Measurements from ENCODE around the gene SDK1.

DNA sequence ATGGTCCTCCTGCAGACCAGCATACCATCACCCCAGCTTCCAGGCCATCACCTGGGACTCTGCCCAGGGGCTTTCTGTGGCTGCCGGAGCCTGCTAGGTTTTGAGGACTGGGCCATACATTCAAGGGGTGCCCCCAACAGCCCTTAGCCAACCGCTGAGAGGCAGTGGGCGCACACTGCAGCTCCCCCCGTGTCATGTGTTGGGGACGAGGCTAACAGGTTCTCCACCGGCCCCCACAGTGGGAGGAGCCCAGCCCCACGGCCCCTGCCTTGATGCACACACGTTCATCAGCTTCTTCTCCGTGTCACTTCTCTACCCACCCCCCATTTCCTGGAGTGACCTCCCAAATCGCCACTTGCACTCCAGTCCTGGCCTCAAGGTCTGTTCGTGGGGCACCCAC lies 837.8 kb downstream of the SDK1 start:
- TF ChIP-seq EZH2 (IDR thresholded peaks at IDR 0.05; ENCODE audit: insufficient read depth, poor library complexity, severe bottlenecking) = no peak
- no peak for TF ChIP-seq EZH2phosphoT487 (IDR thresholded peaks at IDR 0.05; ENCODE audit: insufficient read depth, low read depth)

All from GM23248 (cell line).